Vagina (tissue), 2 donors: Measurements from ENCODE around the gene WIPF3. TPM values are rescaled to one million over a fixed set of nuclear protein-coding genes. Genes with fewer than 3 reads are reported as not detected.

Experiments used
- DNase-seq, 2 donors: peaks; one replicate each; pipeline ENCODE4 v3.0.0-alpha.2; 2017; ENCODE audit errors: extremely low spot score in 2 of 2
- H3K27ac ChIP-seq: fragments of 200-600 bp; sonication (generic); one replicate; pipeline ENCODE4 v1.5.1; 2019
- H3K27me3 ChIP-seq: fragments of 200-600 bp; sonication (generic); one replicate; pipeline ENCODE4 v1.5.1; 2019
- H3K36me3 ChIP-seq, 2 donors: fragments of 200-600 bp; sonication (generic); one replicate each; pipeline ENCODE4 v1.5.1; 2017 to 2019
- H3K4me1 ChIP-seq: fragments of 200-600 bp; sonication (generic); one replicate; pipeline ENCODE4 v1.5.1; 2019
- H3K4me3 ChIP-seq, 2 donors: fragments of 200-600 bp; sonication (generic); 1 replicate in 1 of 2; 2 replicates in 1 of 2; pipeline ENCODE4 v1.5.1; 2016 to 2019
- H3K9me3 ChIP-seq: fragments of 200-600 bp; sonication (generic); one replicate; pipeline ENCODE4 v1.5.1; 2019
- POLR2A ChIP-seq, 2 donors: fragments of 450-650 bp; IDR thresholded peaks; one replicate each; pipeline ENCODE4 v1.6.1; 2017; ENCODE audit warnings: antibody characterized with exemption in 2 of 2, mild to moderate bottlenecking in 2 of 2, moderate library complexity in 2 of 2
- POLR2AphosphoS5 ChIP-seq, 2 donors: sonication (generic); formaldehyde crosslinking; IDR thresholded peaks; one replicate each; pipeline ENCODE4 v1.9.0; 2017; ENCODE audit warnings: antibody characterized with exemption in 2 of 2, mild to moderate bottlenecking in 2 of 2, low read depth in 1 of 2; ENCODE audit not compliant: insufficient read depth in 1 of 2
- intact Hi-C: fragments of 100-400 bp; cut with DNase I; formaldehyde crosslinking; loops from one replicate; pipeline ENCODE4 v1.15.1; 2023
- total RNA-seq: library from RNA; depleted of rRNA; stranded (reverse); fragments of >200 nt; gene quantifications from one replicate; pipeline ENCODE4 v1.2.3, GENCODE V29; 2016
- TF ChIP-seq, protein P1 (sequence below), 3 experiments: fragments of 450-650 bp in 2 of 3; fragments of 200-600 bp in 1 of 3; sonication (generic) in 1 of 3; IDR thresholded peaks; one replicate each; pipeline ENCODE4 v1.5.1; 2017 to 2019; ENCODE audit warnings: antibody characterized with exemption in 3 of 3, mild to moderate bottlenecking in 2 of 3, moderate library complexity in 2 of 3

The WIPF3 gene
- total RNA-seq, 1 donor from 2014 or later: 0.25 TPM

DNA sequence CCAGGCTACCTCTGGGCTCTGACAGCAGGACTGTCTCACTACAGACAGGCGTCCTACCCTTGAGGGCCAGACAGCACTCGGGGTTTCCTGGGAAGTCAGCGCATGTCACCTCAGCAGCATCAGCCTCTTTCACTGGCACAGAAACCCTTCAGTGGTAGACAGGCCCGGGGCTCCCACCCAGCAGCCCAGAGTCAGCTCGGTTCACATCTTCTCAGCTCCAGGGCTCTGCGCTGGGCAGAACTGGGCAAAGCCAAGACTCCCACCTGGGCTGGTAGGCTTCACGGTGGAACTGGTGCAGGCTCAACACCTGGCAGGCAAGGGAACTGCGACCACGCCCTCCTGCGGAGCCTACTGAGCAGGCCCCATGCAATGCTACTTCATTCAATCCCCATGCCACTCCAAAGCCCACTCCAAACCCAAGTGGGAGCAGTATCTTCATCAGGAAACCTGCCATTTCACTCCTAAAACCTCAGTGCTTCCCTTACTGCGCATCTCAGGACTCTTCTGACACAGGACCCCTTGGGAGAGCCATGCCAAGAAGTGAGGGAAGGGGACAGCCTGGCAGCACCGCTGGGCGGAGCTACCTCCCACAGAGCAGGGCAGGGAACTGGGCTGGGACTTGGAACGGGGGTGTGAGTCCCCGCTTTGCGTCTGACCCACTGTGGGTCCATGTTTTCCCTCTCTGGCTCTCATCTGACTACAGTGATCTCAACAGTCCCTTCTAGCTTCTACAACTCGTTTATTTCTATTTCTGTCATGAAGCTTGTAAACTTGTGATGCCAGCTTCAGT, 122.9 kb downstream of the WIPF3 start:
- Histone ChIP-seq H3K36me3 (peaks cover 0 to 6% of the 10 kb centered on the region in 2 donors), H3K27me3 (no peaks in the 10 kb centered on the region), H3K9me3 (no peaks in the 10 kb centered on the region), H3K27ac (no peak overlapping the region), H3K4me1 (no peaks in the 10 kb centered on the region), H3K4me3 (no peak overlapping the region)
- peak in 1 of 2 donors; percentile 82 for DNase-seq
- intact Hi-C loops: no loop called here
- TF ChIP-seq POLR2AphosphoS5 (IDR thresholded peaks at IDR 0.05; ENCODE audit: insufficient read depth in 1 of 2, low read depth in 1 of 2) (no peak), POLR2A (IDR thresholded peaks at IDR 0.05) (no peak)
- TF ChIP-seq, protein P1, sequence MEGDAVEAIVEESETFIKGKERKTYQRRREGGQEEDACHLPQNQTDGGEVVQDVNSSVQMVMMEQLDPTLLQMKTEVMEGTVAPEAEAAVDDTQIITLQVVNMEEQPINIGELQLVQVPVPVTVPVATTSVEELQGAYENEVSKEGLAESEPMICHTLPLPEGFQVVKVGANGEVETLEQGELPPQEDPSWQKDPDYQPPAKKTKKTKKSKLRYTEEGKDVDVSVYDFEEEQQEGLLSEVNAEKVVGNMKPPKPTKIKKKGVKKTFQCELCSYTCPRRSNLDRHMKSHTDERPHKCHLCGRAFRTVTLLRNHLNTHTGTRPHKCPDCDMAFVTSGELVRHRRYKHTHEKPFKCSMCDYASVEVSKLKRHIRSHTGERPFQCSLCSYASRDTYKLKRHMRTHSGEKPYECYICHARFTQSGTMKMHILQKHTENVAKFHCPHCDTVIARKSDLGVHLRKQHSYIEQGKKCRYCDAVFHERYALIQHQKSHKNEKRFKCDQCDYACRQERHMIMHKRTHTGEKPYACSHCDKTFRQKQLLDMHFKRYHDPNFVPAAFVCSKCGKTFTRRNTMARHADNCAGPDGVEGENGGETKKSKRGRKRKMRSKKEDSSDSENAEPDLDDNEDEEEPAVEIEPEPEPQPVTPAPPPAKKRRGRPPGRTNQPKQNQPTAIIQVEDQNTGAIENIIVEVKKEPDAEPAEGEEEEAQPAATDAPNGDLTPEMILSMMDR (IDR thresholded peaks at IDR 0.05): no peak

DNA sequence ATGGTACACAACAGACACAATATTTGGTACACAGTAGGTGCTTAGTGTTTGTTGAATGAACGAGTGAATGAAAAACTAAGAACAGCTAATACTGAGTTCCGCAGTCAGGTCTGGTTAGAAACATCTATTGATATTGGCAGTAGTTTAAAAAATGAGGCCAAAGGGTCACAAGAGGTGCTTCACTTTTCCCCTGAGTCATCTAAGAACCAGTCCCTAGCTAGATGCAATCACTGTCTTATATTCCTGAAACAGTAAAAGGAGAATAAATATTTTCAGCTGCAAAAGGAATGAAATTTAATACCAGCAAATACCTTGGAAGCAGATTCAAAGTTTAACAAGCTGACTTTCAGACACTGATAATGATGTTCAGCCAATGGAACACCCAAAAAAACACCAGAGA, 128.8 kb downstream of the WIPF3 start:
- H3K27ac ChIP-seq: no peak overlapping the region

DNA sequence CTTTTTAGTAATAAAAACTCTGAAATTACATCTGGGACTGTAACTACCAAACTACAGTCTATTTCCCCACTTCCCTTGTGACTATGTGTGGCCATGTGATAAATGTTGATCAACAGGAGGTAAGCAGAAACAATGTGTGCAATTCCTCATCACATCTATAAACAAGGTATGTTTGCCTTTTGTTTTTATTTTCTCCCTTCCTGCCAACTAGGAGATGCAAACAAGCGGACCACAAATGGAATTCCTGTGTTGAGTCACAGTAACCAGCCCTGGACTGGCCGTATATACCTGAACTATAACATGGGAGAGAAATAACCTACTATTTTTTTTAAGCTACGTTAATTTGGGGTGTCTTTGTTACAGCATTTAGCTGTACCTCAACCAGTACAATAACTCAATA, 130.8 kb downstream of the WIPF3 start:
- intact Hi-C loops: no loop called here
- TF ChIP-seq, protein P1 (IDR thresholded peaks at IDR 0.05): no peak
- no peak for TF ChIP-seq POLR2A (IDR thresholded peaks at IDR 0.05)
- no peak for TF ChIP-seq POLR2AphosphoS5 (IDR thresholded peaks at IDR 0.05; ENCODE audit: insufficient read depth in 1 of 2, low read depth in 1 of 2)
- H3K36me3 ChIP-seq: peaks cover 0 to 44% of the 10 kb centered on the region in 2 donors

More for the DNA sequence above, 128.8 kb downstream of the WIPF3 start:
- Histone ChIP-seq H3K4me1 (no peaks in the 10 kb centered on the region), H3K36me3 (peaks cover 0 to 35% of the 10 kb centered on the region in 2 donors), H3K4me3 (no peak overlapping the region), H3K27me3 (no peaks in the 10 kb centered on the region), H3K9me3 (no peaks in the 10 kb centered on the region)
- DNase-seq: no peak
- TF ChIP-seq, protein P1 (IDR thresholded peaks at IDR 0.05): no peak
- TF ChIP-seq POLR2A (IDR thresholded peaks at IDR 0.05): no peak
- no peak for TF ChIP-seq POLR2AphosphoS5 (IDR thresholded peaks at IDR 0.05; ENCODE audit: insufficient read depth in 1 of 2, low read depth in 1 of 2)
- intact Hi-C loops: no loop called here

DNA sequence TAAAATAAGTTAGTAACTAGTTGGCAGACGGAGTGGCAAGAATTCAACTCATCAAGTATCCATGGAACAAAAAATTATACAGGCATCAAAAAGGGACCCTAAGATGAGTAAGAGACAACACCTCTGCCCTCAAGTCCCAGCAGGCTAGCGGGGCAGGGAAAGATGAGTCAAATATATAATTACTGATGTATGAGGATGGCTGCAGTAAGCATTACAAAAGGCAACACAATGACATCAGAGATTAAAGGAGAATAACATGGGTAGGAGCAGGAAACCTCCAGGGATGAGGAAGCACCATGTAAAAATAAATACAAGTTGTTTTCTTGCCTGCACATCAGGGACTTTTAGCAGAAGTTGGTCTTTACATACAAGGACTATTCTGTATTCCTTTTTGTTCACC, 133.9 kb downstream of the WIPF3 start:
- Histone ChIP-seq H3K27ac (no peak overlapping the region), H3K36me3 (peaks cover 0 to 43% of the 10 kb centered on the region in 2 donors), H3K4me1 (no peaks in the 10 kb centered on the region), H3K27me3 (no peaks in the 10 kb centered on the region), H3K4me3 (no peak overlapping the region), H3K9me3 (no peaks in the 10 kb centered on the region)
- intact Hi-C loops: no loop called here
- no peak for DNase-seq
- TF ChIP-seq POLR2A (IDR thresholded peaks at IDR 0.05) (no peak), POLR2AphosphoS5 (IDR thresholded peaks at IDR 0.05; ENCODE audit: insufficient read depth in 1 of 2, low read depth in 1 of 2) (no peak)
- TF ChIP-seq, protein P1 (IDR thresholded peaks at IDR 0.05): no peak

More for the DNA sequence above, 130.8 kb downstream of the WIPF3 start:
- DNase-seq: no peak
- Histone ChIP-seq H3K27ac (no peak overlapping the region), H3K27me3 (no peaks in the 10 kb centered on the region), H3K4me1 (no peaks in the 10 kb centered on the region), H3K9me3 (no peaks in the 10 kb centered on the region), H3K4me3 (no peak overlapping the region)

DNA sequence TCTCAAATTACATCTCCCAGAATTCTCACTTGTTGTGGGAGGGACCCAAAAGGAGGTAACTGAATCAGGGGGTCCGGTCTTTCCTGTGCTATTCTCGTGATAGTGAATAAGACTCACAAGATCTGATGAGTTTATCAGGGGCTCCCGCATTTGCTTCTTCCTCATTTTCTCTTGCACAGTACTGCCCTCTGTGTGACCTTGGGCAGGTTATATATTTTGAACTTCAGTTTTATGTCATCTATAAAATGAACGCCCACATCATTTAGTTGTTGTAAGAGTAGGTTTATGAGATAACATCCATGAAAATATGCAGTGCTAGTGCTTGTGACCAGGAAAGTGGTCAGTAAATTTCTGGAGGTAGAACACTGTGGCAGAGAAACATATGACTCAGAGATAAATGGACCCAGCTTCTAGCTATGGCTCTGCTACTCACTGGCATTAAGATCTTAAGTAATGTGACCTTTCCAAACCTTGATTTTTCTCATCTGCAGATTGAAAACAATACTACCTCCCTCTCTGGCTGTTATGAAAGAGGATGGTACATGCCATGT, 139.0 kb downstream of the WIPF3 start:
- H3K9me3 ChIP-seq: no peaks in the 10 kb centered on the region
- TF ChIP-seq POLR2A (IDR thresholded peaks at IDR 0.05) (no peak), POLR2AphosphoS5 (IDR thresholded peaks at IDR 0.05; ENCODE audit: insufficient read depth in 1 of 2, low read depth in 1 of 2) (no peak)
- TF ChIP-seq, protein P1 (IDR thresholded peaks at IDR 0.05): no peak
- no peak overlapping the region for H3K4me3 ChIP-seq
- intact Hi-C loops: no loop called here
- no peak for DNase-seq
- H3K27ac ChIP-seq: no peak overlapping the region
- peaks cover 0 to 26% of the 10 kb centered on the region in 2 donors for H3K36me3 ChIP-seq
- no peaks in the 10 kb centered on the region for H3K27me3 ChIP-seq
- H3K4me1 ChIP-seq: no peaks in the 10 kb centered on the region
